K562 (cell line): Measurements from ENCODE around the gene ING5.

Source experiments
- CEBPB ChIP-seq: fragments of 450-650 bp; IDR thresholded peaks from 2 replicates; pipeline ENCODE4 v1.6.1; 2016; ENCODE audit warnings: missing genetic modification characterization, missing compliant biosample characterization
- POLR2A ChIP-seq: fragments of 450-650 bp; conservative IDR thresholded peaks from 2 replicates; pipeline ENCODE4 v1.6.1; 2016
- SIX5 ChIP-seq, 2 experiments: IDR thresholded peaks; 2 replicates each; pipeline ENCODE4 v1.6.1; 2011; ENCODE audit warnings: low read length in 2 of 2, borderline replicate concordance in 1 of 2, low read depth in 1 of 2, mild to moderate bottlenecking in 1 of 2, moderate library complexity in 1 of 2; ENCODE audit not compliant: insufficient read depth in 1 of 2

- TF ChIP-seq SIX5 (IDR thresholded peaks at IDR 0.05; ENCODE audit: borderline replicate concordance in 1 of 2, insufficient read depth in 1 of 2, low read depth in 1 of 2, low read length in 2 of 2) (no peak), CEBPB (tag) (no peak; the same call in 1 of the 2 replicates), POLR2A (no peak)
Observed at GRCh38 chr2:241659150-241659739, 42.6 kb upstream of the ING5 start.
